Stimulated activated CD4-positive, alpha-beta T cell treated with anti-CD3 and anti-CD28 coated beads, Interleukin-4, amount 100 ng/mL, for 1 hour (primary cell): ENCODE measurements around the gene ITCH.
"Not testable (repeated sequence)": the region's sequence is repeated elsewhere in the genome, so short reads cannot be mapped to it uniquely, and the experiment has no call there.

Experiments used
- DNase-seq: peaks from one replicate; pipeline ENCODE4 v3.0.0-alpha.2; 2020

Gene ITCH

GRCh38 chr20:34363062-34363464 lies at the start of gene ITCH:
ITCH (plus strand) TSS chr20:34363273; CDS start chr20:34393812, 30,539 bp downstream.
- peak; percentile 91 for DNase-seq

GRCh38 chr20:34315236-34315635 lies 47.8 kb upstream of the ITCH start:
- DNase-seq, result no peak

DNA sequence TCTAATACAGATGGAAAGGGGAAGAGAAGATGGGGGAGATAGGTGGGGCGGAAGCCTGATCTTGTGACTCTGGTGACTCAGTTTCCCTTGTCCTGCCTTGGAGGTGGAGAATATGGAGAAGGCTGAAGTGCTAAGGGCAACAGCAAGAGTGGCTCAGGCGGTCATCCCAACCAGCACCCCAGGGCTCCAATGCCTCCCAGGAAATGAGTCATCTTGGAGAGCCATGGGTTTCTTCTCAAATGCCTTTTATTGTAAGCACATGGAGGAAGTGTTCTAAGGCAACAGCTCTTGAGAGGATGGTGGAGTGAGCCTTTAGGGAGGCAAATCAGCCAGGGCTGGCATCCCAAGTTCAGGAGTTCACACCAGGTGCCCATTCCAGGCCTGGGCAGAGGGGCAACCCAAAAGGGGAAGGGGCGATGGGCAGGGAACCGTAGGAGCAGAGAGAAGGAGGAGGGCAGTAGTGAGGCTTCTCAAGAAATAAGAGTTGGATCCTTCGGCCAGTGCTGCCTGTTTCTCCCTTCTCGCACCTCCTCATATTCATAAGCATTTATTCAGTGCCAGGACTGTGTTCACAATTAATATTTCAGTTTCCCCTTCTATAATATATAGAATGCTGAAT lies 46.8 kb upstream of the ITCH start:
- DNase-seq, result no peak

DNA sequence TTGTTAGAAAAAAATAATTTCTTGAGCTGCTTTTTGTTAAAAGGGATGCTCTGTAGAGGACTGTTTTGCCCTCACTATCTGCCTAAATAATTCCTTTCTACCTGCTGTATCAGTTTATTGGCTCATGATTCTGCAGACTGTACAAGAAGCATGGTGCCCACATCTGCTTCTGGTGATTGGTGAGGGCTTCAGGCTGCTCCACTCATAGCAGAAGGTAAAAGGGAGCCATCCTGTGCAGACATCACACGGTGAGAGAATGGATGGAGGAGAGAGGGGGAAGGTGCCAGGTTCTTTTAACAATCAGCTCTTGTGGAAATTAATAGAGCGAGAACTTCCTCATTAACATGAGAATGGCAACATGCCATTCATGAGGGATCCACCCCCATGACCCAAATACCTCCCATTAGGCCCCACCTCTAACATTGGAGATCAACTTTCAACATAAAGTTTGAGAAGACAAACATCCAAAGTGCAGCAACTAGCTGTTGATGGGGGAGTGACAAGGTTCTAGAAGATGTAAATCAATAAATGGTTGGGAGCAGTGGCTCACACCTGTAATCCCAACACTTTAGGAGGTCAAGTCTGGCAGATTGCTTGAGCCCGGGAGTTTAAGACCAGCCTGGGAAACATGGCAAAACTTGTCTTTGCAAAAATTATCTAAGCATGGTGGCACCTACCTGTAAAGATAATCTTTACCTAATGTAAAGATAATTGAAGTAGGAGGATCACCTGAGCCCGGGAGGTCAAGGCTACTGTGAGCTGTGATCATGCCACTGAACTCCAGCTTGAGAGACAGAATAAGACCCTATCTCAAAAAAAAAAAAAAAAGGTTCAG lies 44.2 kb upstream of the ITCH start:
- no peak for DNase-seq

- no peak for DNase-seq
Measured at GRCh38 chr20:34320861-34321260, 42.2 kb upstream of the ITCH start.

DNA sequence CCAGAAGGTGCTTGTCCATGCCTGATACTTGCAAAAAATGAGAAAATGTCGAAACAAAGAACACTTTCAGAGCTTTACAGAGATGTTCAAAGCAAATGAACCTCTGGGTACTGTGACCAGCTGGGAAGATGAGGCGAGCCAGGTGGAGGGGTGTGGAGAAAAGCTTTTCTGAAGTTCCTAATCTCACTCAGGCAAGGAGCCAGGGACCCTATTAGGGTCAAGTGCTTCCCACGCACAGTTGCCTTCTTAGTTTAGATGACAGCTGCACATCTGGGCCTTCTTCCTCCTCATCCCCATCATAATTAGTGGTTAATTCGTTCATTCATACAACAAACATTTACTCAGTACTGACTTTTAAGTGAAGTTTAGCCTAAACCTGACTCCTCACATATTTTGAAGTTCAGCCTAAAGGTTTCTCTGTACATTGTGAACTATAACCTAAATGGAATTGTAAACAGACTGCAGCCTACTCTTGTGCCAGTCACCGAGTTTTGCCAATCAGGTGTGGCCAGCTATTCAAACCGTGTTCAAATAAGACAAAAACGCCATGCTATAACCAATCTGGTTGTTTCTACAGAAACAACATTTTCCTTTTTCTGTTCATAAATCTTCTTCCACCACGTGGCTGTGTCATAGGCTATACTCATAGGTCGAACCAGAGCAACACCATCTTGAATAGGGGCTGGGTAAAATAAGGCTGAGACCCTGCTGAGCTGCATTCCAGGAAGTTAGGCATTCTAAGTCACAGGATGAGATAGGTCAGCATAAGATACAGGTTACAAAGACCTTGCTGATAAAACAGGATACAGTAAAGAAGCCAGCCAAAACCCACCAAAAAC lies 40.6 kb upstream of the ITCH start:
- no peak for DNase-seq

DNA sequence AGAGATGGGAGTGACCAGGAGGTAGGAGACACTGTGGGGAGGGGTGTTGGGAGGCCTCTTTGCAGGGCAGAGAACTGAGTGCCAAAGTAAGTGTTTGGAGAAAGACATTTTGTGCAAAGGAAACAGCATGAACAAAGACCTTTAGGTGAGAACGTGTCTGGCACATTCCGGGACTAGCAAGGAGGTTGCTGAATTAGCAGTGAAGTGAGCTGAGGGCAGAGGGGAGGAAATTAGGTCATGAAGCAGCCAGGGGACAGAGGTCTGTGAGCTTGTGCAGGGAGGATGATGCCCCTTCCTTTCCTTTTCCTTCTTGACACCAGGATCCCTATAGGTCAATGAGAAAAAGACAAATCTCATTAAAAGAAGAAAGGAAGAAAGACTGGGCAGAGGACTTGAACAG lies 38.5 kb upstream of the ITCH start:
- no peak for DNase-seq

- DNase-seq, result not testable (repeated sequence)
Measured at GRCh38 chr20:34328207-34328606, 34.9 kb upstream of the ITCH start.

GRCh38 chr20:34328928-34329677 lies 34.0 kb upstream of the ITCH start:
- DNase-seq, result no peak

DNA sequence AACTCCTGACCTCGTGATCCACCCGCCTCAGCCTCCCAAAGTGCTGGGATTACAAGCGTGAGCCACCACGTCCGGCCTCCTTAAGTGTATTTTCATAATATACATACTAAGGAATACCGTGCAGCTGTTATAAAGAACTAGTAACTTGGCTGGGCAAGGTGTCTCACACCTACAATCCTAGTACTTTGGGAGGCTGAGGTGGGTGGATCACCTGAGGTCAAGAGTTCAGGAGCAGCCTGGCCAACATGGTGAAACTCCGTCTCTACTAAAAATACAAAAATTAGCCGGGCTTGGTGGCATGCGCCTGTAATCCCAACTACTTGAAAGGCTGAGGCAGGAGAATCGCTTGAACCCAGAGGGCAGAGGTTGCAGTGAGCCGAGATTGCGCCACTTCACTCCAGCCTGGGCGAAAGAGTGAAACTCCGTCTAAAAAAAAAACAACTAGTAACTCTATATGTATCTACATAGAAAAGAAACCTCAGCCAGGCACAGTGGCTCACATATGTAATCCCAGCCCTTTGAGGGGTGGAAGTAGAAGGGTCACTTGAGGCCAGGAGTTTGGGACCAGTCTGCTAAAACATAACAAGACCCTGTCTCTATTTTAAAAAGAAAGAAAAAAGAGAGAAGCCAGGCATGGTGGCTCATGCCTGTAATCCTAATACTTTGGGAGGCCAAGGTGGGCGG lies 32.1 kb upstream of the ITCH start:
- DNase-seq, result not testable (repeated sequence)

DNA sequence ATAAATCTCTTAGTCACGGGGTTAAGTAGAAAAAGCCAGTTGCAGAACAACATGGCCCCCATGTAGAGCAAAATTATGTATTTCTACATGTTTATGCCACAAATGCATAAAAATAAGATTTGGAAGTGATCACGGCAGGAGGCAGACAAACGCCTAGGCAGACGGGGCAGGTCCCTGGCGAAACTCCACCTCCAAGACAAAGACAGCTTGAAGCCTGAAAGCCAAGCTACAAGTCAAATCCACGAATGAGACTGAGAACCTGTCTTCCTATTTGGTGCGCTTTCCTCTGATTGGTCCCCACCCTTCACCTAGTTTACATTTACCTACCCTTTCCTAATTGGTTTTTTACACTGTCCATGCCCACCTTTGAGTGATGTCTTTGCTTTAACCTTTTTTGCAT lies 31.2 kb upstream of the ITCH start:
- DNase-seq, result no peak

DNA sequence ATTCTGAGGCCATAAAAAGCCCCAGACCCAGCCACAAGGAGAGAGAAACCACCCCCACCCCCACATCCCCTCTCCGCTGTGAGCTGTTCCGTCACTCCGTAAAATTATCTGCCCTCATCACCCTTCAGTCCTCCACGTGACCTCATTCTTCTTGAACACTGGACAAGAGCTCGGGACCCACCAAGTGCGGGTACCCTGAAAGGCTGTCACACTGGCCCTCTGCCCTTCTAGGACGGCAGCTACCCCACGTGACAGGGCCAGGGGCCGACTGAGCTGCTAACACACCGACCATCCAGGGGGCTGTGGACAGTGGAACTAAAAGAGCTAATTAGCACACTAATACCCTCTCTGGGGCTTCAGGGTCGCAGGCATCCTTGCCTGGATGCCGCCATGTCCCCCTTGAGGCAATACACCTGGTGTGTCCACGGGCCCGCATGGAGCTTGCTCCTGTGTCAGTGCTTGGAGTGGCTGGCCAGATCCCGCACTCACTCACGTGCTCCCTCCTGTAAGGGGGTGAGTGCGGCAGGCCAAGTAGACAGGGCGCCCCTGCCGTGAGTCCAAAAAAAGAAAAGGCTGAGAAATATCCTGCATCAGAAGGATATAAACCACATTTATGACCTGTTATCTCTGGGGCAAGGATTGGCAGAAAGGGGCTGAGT lies 30.7 kb upstream of the ITCH start:
- DNase-seq, result no peak

- no peak for DNase-seq
Measured at GRCh38 chr20:34333786-34334185, 29.3 kb upstream of the ITCH start.

DNA sequence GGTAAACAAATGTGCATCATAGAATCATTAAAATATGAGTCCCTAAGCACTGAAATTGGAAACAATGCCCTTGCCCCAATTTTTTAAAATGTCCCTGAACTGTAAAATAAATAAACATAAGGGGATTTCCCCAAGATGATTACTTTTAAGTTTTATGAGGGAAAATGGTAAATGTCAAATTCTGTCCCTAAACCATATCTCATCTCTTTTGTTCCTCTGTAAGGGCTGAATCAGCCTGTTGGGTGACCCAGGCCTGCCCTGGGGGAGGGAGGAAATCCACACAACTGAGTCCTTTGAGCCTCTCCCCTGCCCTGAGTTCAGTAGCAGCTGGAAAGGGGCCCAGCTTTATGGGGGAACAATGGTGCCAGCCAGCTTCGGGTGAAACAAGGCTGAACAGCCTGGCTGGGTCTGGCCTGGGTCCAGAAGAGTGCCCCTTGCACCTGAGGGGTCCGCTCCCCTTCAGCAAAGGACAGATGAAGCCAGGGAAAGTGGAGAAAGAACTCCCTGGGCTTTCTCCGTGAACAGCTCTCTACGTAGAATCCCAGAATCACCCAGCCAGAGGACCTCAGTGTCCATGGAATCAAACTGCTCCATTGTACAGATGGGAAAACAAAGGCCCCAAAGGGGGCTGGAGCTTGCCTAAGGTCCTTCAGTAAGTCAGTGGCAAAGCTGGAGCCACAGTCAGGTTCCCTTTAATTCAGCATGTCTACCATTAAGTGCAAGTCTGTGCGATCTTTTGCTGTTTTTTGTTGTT lies 28.2 kb upstream of the ITCH start:
- no peak for DNase-seq

- DNase-seq, result no peak
Measured at GRCh38 chr20:34337544-34337943, 25.5 kb upstream of the ITCH start.

DNA sequence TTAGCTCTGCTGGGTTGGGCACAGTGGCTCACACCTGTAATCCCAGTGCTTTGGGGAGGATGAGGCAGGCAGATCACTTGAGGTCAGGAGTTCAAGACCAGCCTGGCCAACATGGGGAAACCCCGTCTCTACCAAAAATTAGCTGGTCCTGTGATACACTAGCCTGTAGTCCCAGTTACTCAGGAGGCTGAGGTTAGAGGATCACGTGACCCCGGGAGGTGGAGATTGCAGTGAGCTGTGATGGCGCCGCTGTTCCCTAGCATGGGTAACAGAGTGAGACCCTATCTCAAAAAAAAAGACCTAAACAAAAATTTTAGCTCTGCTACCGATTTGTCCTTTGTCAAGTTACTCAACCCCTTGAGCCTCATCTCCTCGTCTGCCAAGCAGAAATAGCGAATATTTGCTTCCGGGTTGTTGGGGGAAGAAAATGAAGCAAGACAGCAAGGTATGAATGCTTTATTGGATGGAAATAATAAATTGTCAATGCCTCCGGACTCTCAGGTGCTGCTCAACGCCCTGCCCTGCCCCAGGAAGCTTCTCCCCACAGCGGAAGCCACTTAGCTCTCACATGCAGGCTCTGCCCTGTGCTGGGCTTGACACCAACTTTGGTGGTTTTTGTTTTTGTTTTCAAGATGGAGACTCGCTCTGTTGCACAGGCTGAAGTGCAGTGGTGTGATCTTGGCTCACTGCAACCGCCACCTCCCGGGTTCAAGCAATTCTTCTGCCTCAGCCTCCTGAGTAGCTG lies 24.9 kb upstream of the ITCH start:
- no peak for DNase-seq

DNA sequence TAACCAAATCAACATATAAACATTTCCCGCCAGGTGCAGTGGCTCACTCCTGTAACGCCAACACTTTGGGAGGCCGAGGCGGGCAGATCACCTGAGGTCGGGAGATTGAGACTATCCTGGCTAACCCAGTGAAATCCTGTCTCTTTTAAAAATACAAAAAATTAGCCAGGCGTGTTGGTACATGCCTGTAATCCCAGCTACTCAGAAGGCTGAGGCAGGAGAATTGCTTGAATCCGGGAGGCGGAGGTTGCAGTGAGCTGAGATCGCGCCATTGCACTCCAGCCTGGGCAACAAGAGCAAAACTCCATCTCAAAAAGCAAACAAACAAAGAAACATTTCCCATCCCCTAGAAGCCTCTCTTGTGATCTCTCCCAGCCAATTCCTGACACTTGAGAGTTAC lies 22.3 kb upstream of the ITCH start:
- DNase-seq, result not testable (repeated sequence)

GRCh38 chr20:34341199-34341598 lies 21.9 kb upstream of the ITCH start:
- not testable (repeated sequence) for DNase-seq

DNA sequence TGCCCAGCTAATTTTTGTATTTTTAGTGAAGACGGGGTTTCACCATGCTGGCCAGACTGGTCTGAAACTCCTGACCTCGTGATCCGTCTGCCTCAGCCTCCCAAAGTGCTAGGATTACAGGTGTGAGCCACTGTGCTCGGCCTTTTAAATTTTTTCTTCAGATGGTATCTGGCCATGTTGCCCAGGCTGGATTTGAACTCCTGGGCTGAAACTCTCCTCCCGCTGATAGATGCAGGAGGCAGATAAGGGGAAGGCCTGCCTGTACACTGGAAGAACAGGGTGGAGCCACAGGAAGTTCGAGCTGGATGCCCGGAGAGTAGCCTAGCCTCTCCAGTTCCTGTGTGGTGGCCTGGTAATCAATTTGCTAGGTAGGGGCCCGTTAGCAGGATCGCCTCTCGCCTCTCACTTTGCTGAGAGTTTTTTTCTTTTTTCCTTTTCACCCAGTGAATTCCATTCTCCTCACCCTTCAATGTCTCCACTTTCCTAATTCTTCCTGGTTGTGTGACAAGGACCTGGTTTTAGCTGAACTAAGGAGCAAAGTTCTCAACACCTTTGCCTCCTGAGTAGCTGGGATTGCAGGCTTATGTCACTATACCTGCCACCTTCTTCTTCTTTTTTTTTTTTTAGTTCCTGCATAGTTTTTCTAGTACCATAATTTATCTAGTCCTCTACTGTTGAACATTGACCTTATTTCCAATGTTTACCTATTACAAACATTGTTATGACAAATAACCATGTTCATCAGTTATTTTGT lies 19.4 kb upstream of the ITCH start:
- DNase-seq, result no peak
